ENCODE results near the gene APRT. TPM values are rescaled to one million over a fixed set of nuclear protein-coding genes. Genes with fewer than 3 reads are reported as not detected.
A peak's percentile ranks its signal among the peaks of the same experiment; 100 is the strongest.

The APRT gene
- total and polyA plus RNA-seq, 9 of the 15 experiments (the other 6 are each of a cell fraction or from before 2014, with no cell fraction given), result 41.7 to 409 (median 146) TPM

DNA sequence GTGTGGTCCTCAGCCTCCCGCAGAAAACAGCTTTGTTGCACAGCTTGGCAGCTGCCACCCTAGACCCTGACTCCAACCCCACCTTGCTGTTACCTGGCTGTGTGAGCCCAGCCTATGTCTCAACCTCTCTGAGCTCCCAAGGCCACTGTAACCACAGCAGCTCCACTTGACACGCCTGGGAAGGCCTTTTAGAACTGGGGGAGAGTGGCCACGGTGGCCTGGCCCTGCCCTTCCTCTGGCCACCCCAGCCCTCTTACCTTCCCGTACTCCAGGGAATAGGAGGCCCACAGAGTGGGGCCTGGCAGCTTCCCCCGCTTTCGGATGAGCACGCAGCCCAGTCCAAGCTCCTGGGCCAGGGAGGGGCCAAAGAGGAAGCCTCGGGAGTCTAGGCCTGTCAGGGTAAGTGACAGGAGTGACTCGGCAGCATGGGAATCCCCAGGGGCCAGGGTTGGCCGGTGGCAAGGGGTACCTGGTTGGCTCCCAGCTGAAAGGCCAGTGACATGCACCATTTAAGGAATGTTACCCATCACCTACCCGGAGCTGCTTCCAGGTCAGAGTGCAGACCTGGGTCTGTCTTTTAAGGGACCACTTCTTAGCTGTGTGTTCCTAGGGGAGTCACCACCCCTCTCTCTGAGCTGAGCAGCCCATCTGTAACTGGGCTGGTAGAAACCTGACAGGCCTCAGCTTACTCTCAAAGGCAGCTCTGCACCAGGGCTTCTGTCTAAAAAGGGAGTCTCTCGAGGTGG lies 1.4 kb downstream of the APRT start (continued):
- peak; percentile 73 for TF ChIP-seq RBM22 (IDR thresholded peaks at IDR 0.05; ENCODE audit: low read depth, low read length, poor library complexity, severe bottlenecking)
- TF ChIP-seq SMAD3 (CRISPR knock-in tag; conservative IDR thresholded peaks at IDR 0.05), result no peak
- TF ChIP-seq ARID4B (CRISPR knock-in tag; IDR thresholded peaks at IDR 0.05), result 0 out of 2 replicates have a peak, but pooled peaks have one; percentile 43
- no peak for TF ChIP-seq HDGF (IDR thresholded peaks at IDR 0.05)
- TF ChIP-seq, protein P1, sequence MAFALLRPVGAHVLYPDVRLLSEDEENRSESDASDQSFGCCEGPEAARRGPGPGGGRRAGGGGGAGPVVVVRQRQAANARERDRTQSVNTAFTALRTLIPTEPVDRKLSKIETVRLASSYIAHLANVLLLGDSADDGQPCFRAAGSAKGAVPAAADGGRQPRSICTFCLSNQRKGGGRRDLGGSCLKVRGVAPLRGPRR (CRISPR knock-in tag; IDR thresholded peaks at IDR 0.05), result no peak
- peak; percentile 57; the same call in 1 of the 2 replicates for TF ChIP-seq KAT7 (CRISPR knock-in tag; IDR thresholded peaks at IDR 0.05; ENCODE audit: borderline replicate concordance)
- no peak for TF ChIP-seq ARHGAP35 (IDR thresholded peaks at IDR 0.05; ENCODE audit: partially characterized antibody)
- TF ChIP-seq MBD1 (CRISPR knock-in tag; IDR thresholded peaks at IDR 0.05), result no peak
- TF ChIP-seq NCOA2 (IDR thresholded peaks at IDR 0.05; ENCODE audit: partially characterized antibody in 2 of 2), result no peak
- TF ChIP-seq BRD4 (IDR thresholded peaks at IDR 0.05), result no peak
- TF ChIP-seq SRSF3 (IDR thresholded peaks at IDR 0.05; ENCODE audit: insufficient read depth, low read length), result no peak
- no peak for TF ChIP-seq ZNF408 (CRISPR knock-in tag; IDR thresholded peaks at IDR 0.05; ENCODE audit: low read depth)
- TF ChIP-seq CBFA2T2 (conservative IDR thresholded peaks at IDR 0.05), result no peak
- TF ChIP-seq ARNT (IDR thresholded peaks at IDR 0.05), result no peak
- TF ChIP-seq MEF2A (IDR thresholded peaks at IDR 0.05; ENCODE audit: control insufficient read depth, low read depth, low read length), result no peak
- TF ChIP-seq CAMTA2 (CRISPR knock-in tag; conservative IDR thresholded peaks at IDR 0.05), result no peak
- TF ChIP-seq, protein P2, sequence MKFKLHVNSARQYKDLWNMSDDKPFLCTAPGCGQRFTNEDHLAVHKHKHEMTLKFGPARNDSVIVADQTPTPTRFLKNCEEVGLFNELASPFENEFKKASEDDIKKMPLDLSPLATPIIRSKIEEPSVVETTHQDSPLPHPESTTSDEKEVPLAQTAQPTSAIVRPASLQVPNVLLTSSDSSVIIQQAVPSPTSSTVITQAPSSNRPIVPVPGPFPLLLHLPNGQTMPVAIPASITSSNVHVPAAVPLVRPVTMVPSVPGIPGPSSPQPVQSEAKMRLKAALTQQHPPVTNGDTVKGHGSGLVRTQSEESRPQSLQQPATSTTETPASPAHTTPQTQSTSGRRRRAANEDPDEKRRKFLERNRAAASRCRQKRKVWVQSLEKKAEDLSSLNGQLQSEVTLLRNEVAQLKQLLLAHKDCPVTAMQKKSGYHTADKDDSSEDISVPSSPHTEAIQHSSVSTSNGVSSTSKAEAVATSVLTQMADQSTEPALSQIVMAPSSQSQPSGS (CRISPR knock-in tag; IDR thresholded peaks at IDR 0.05), result no peak
- TF ChIP-seq ZNF436 (CRISPR knock-in tag; IDR thresholded peaks at IDR 0.05), result 0 out of 2 replicates have a peak, but pooled peaks have one; percentile 37
- no peak for TF ChIP-seq FOXO4 (CRISPR knock-in tag; IDR thresholded peaks at IDR 0.05)
